Activated CD4-positive, CD25-positive, alpha-beta regulatory T cell treated with anti-CD3 and anti-CD28 coated beads, Interleukin-2, amount 50 U/mL, for 16 hours (primary cell): ENCODE data around the gene PHC2.
"Not testable (repeated sequence)": the region's sequence is repeated elsewhere in the genome, so short reads cannot be mapped to it uniquely, and the experiment has no call there.

Source experiments
- DNase-seq: peaks from one replicate; pipeline ENCODE4 v3.0.0-alpha.2; 2020; ENCODE audit warnings: low read depth, low spot score

The PHC2 gene

GRCh38 chr1:33294071-33295010 lies 136.6 kb downstream of the PHC2 start:
- DNase-seq = no peak

- no peak for DNase-seq
These were observed 138.1 kb downstream of the PHC2 start for GRCh38 chr1:33292726-33293340.

GRCh38 chr1:33290615-33291014 lies 140.3 kb downstream of the PHC2 start:
- not testable (repeated sequence) for DNase-seq

GRCh38 chr1:33289858-33290154 lies 141.1 kb downstream of the PHC2 start:
- DNase-seq = no peak

- no peak for DNase-seq
These were observed 141.7 kb downstream of the PHC2 start for GRCh38 chr1:33288976-33289857.

GRCh38 chr1:33287317-33287716 lies 143.6 kb downstream of the PHC2 start:
- DNase-seq = no peak

- no peak for DNase-seq
These were observed 144.3 kb downstream of the PHC2 start for GRCh38 chr1:33286451-33287185.

GRCh38 chr1:33284049-33284448 lies 146.8 kb downstream of the PHC2 start:
- DNase-seq = no peak

GRCh38 chr1:33282791-33283190 lies 148.1 kb downstream of the PHC2 start:
- DNase-seq = no peak

- no peak for DNase-seq
These were observed 149.2 kb downstream of the PHC2 start for GRCh38 chr1:33281554-33282303.

- no peak for DNase-seq
These were observed 150.7 kb downstream of the PHC2 start for GRCh38 chr1:33280091-33280661.

- DNase-seq = no peak
These were observed 153.3 kb downstream of the PHC2 start for GRCh38 chr1:33277488-33278084.

- DNase-seq = no peak
These were observed 154.2 kb downstream of the PHC2 start for GRCh38 chr1:33276573-33277298.

- DNase-seq = no peak
These were observed 155.0 kb downstream of the PHC2 start for GRCh38 chr1:33275706-33276572.

- no peak for DNase-seq
These were observed 155.7 kb downstream of the PHC2 start for GRCh38 chr1:33275195-33275594.

GRCh38 chr1:33274446-33274845 lies 156.4 kb downstream of the PHC2 start:
- no peak for DNase-seq

GRCh38 chr1:33273961-33274371 lies 156.9 kb downstream of the PHC2 start:
- no peak for DNase-seq
